Heart left ventricle (tissue), 13 donors: ENCODE data around the gene SMPX.

ENCODE experiments used
- CTCF ChIP-seq, 12 donors: fragments of 200-600 bp; sonication (generic) in 4 of 12; IDR thresholded peaks; one replicate each; pipeline versions ENCODE4 v1.5.0 to v1.8.0; 2018 to 2022; ENCODE audit warnings: antibody characterized with exemption in 12 of 12, mild to moderate bottlenecking in 5 of 12
- POLR2A ChIP-seq, 2 donors: fragments of 450-650 bp; IDR thresholded peaks; one replicate each; pipeline ENCODE4 v1.6.1; 2017; ENCODE audit warnings: antibody characterized with exemption in 2 of 2, mild to moderate bottlenecking in 2 of 2, moderate library complexity in 2 of 2
- donor health status: ischemic (EF 13 %, LVEDD 7.1; RV severe dilation, severe dysfunction).
- donor health status: DM: no; HTN: yes; CAD: no.
- donor health status: DM: no; HTN: no; CAD: no.
- donor health status: ischemic (EF 25% LVEDD 6.9; RV normal size, moderate dysfunction).
- donor health status: ischemic (EF 25% LVEDD 5.7; RV mildly dilated, moderate dysfunction).
- donor health status: ischemic (EF 35%, LVEDD 5.7; RV mildly dilated, moderate dysfunction).
- donor health status: nonischemic (EF 11% LVEDD 7.7; RV severe dilation, severe dysfunction).
- donor health status: DM: yes; HTN: yes; CAD: no.
- donor health status: PGD.
- donor health status: ischemic (EF 29% LVEDD 5.4; RV normal size, mild dysfunction).
- donor health status: nonischemic (EF 23%, LVEDD 6.1; RV moderate dilation, normal function).

GRCh38 chrX:21678048-21678612 is 79.8 kb downstream of the SMPX start:
- TF ChIP-seq CTCF (IDR thresholded peaks at IDR 0.05) = no peak
- no peak for TF ChIP-seq POLR2A (IDR thresholded peaks at IDR 0.05)
